ENCODE measurements around the gene CNN3. TPM values are rescaled to one million over a fixed set of nuclear protein-coding genes. Genes with fewer than 3 reads are reported as not detected.

CNN3 gene
- 210 and 277 TPM in 2 replicates for total RNA-seq

DNA sequence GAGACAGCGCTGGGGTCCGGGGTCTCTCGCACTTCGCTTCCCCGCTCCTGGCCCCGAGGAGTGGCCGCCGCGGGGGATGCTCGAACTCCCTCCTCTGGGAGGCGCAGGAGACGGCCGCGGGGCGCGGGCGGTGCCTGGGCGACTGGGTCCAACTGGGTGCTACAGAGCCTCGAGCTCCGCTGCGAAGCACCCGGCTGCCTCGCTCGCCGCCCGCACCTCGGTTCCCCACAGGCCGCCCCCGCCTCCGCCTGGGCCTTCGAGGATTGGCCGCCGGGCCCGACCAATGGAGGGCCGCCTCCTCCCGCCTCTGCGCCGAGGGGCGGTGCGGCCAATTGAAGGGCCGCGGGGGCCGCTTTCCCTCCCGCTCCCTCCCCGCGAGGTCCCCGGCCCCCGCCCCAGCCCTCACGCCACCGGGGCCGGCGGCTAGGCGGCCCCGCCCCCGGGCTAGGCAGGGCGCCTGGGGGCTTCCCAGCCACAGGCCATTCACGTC, at the start of gene CNN3:
CNN3 (minus strand) TSS at position 196 of the 490 bp plus-strand sequence. CDS start 216 bp downstream, outside the sequence.

Other genes with a start within 250 kb of the CNN3 start
- gene SLC44A3, start 106.8 kb downstream of the CNN3 start, total RNA-seq = 2.6 and 13.1 TPM in 2 replicates
- gene ALG14, start 145.8 kb upstream of the CNN3 start, total RNA-seq = 1.1 and 2.0 TPM in 2 replicates
- 0.98 and 2.0 TPM in 2 replicates for gene TLCD4, start 190.2 kb upstream of the CNN3 start, total RNA-seq

Measured in mesangial cell (primary cell).